NCI-H510A treated with DMSO at 0.1 percent for 48 hours (cell line): ENCODE data around the gene CDH22.

ENCODE experiments used
- DNase-seq: peaks from one replicate; lab custom pipeline; 2025; lab: John Stamatoyannopoulos, UW

CDH22 gene

GRCh38 chr20:46169245-46170171 lies 138.8 kb downstream of the CDH22 start:
- no peak for DNase-seq

GRCh38 chr20:46168438-46168837 lies 139.9 kb downstream of the CDH22 start:
- DNase-seq = no peak

DNA sequence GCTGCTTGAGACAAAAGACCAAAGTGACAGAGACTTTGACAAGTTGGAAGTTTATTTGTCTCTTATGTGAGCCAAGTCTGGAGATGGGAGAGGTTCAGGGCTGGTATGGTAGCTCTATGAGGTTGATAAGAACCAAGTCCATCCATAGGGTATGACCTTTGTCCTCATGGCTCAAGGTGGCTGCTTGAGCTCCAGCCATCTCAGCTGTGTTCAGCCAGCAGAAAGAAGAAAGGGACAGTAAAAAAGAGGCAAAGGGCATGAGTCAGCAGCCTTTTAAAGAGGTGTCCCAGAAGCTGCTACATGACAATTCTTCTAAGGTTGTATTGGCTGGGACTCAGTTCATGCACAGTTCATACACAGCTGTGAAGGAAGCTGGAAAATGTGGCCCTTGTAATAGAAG lies 141.2 kb downstream of the CDH22 start:
- DNase-seq = no peak

GRCh38 chr20:46164254-46164653 lies 144.0 kb downstream of the CDH22 start:
- DNase-seq = no peak

- DNase-seq = no peak
These were observed 146.4 kb downstream of the CDH22 start for GRCh38 chr20:46161921-46162320.

DNA sequence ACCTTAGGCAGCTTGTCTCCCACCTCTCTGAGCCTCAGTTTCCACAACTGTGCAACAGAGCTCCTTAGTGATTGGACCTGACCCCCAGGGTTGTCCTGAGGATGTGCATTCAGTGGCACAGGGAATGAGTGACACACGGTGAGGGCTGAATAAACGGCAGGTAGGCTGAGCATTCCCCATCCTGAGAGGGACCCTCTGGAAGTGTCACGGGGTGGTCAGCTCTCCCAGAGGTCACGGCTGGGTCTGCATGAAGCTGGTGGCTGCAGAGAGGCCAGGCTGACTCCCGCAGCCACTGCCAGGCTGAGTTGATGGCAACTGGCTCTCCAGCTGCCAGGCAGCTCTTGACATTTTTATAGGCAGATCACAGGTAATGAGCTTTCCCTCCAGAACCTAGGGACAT lies 147.6 kb downstream of the CDH22 start:
- DNase-seq = no peak

- DNase-seq = no peak
These were observed 149.0 kb downstream of the CDH22 start for GRCh38 chr20:46159101-46159897.

- no peak for DNase-seq
These were observed 149.8 kb downstream of the CDH22 start for GRCh38 chr20:46158476-46158987.

GRCh38 chr20:46157625-46158024 lies 150.7 kb downstream of the CDH22 start:
- DNase-seq = no peak

DNA sequence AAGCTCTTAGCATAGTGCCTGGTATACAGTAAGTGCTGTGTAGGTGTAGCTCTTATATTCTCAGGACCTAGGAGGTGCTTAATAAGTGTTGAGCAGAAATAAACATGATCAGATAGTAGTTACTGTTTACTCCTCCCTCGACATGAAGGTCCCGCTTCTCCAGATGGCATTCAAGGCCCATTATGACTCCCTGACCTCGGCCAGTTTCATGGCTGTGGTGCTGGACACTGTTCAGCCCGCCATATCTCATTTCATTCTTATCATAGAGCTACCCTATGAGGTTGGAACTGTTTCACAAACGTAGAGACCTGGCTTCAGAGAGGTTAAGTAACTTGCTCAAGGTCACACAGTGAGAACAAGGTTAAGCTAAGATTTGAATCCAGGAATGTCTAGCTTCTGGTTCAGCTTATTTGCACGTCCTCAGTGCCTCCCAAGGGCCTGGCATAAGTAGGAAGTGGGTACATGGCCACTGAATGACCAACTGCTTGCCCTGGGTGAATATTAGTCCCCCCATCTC lies 151.2 kb downstream of the CDH22 start:
- DNase-seq = no peak

DNA sequence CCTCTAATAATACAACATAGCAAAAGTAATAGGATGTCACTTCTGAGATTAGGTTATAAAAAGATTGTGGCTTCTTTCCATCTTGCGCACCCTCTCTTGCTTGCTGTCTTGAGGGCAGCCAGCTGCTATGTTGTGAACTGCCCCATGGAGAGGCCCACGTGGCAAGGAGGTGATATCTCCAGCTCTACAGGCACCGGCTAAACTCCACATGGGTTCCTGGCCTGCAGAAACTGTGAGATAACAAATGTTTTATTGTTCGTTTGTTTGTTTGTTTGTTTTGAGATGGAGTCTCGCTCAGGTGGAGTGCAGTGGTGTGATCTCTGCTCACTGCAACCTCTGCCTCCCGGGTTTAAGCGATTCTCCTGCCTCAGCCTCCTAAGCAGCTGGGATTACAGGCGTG lies 152.2 kb downstream of the CDH22 start:
- no peak for DNase-seq

DNA sequence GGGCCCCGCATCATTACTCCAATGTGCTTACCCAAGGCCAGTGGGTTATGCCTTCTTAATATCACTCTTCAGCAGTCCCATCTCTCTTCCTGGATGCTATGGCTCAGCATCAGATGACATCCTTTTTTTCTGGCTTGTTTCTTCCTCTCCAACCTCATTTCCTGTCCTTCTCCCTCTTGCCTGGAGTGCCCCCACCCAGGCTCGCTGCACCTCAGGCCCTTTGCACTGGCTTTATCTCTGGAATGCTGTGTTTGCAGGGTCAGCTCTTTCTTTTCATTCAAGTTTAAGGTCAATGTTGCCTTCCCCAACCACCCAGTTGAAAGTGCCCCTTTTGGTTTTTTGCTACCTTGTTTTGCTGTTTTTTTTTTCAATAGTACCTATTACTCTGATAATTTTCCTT lies 153.5 kb downstream of the CDH22 start:
- DNase-seq = no peak

GRCh38 chr20:46154305-46154704 lies 154.0 kb downstream of the CDH22 start:
- DNase-seq = peak; percentile 27

DNA sequence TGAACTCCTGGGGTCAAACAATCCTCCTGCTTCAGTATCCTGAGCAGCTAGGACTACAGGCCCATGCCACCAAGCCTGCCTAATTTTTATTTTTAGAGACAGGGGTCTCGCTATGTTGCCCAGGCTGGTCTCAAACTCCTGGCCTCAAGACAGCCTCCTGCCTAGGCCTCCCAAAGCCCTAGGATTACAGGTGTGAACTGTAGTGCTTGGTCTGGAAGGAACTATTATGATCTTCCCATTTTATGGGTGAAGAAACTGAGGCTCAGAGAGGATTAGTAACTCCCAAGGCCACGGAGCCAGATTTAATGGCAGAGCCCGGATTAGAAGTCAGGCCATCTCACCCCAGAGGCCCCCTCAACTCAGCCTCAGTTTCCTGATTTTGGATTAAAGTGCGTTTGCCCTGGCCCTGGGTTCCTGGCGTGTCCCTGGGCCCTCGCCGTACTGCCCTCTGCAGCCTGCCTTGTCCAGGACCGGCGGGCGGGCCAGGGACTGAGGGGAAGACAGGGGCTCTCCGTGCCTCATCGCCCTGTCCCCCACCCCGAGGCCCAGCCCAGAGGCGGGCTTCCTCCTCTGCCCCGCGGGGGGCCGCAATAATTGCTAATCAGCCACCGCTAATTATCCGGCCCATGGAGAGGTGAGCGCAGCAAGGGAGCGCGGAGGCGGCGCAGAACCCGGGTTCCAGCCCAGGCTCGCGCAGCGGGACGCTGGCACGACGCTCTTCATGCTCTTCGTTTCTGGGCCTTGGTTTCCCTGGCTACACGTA lies 155.3 kb downstream of the CDH22 start:
- DNase-seq = no peak

- no peak for DNase-seq
These were observed 156.4 kb downstream of the CDH22 start for GRCh38 chr20:46151936-46152335.

DNA sequence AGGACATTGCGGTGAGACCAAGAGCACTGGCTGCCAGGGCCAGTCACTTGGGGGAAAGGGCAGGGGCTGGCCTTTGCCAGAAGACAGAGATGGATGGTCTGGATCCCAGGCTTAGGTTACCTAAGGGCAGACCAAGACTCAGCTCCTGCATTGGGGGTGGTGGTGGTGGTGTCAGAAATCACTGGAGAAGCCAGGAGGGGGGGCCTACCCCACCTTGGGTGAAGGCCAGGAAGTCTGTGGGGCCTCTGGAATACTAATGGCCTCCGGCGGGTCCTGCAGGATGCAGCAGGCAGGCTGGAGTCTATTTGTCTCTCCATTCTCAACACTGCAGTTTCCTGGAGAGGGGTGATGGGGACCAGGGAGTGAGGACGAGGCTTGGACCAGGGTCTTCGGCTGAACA lies 157.4 kb downstream of the CDH22 start:
- no peak for DNase-seq

DNA sequence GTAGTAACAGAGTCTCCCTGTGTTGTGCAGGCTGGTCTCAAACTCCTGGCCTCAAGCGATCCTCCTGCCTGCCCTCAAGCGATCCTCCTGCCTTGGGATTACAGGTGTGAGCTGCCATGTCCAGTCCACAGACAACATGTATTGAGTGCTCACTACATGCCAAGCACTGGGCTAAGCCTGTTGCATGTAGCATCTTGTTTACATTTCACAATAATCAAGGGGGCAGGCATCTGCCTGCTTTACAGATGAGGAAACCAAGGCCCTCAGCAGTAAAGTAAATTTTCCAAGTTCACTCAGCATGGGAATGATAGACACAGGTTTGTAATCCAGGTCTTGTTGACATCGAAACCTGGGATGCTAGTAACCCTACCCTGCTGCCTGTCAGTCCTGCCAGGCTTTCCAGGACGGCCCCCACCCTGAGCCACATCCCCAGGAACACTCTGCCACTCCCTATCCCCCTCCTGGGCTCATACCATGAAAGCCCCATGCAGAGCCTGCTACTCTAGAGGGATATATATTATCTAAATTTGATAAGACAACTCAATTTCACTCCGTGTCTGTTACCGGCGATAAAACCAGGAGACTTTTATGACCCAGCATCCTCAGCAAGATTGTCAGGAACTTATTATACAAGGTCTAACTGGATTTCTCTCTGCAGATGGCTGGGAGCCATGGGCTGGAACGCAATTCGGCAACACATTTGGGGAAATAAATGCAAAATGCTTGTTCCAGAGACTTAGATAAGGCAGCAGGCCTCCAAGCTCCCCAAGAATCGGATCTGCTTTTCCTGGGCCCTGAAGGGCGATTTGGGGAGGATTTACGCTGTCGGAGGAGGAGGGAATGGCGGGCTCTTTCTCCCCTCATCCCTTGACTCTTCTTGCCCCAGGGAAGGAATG lies 159.7 kb downstream of the CDH22 start:
- DNase-seq = no peak

- DNase-seq = no peak
These were observed 162.6 kb downstream of the CDH22 start for GRCh38 chr20:46145713-46146112.

DNA sequence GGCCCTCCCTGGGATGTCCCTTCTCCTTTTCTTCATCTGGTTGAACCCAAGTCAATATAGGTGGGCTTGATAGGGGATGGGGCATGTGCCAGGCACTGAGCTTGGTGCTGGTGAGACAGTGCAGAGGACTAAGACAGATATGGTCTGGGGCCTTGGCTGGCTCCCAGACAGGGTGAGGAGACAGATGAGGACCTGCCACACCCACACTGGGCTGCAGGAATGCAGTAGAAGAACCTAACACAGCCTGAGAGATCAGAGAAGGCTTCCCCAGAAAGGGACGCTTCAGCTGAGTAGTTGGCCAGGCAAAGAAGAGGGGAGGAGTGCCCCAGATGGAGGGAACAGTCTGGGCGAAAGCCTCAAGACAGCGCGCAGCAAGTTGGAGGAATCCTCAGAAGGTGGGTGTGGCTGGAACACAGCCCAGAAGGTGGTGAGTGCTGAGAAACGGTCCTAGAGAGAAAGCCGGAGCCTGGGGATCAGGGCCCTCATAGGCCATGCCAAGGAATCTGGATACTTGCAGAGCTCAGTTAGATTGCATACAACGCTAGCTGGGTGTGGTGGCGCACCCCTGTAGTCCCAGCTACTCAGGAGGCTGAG lies 163.8 kb downstream of the CDH22 start:
- no peak for DNase-seq

GRCh38 chr20:46142124-46142523 lies 166.2 kb downstream of the CDH22 start:
- no peak for DNase-seq
